HL-60/S4 (cell line): ENCODE measurements around the gene RAD51B.
"Not testable (repeated sequence)": the region's sequence is repeated elsewhere in the genome, so short reads cannot be mapped to it uniquely, and the experiment has no call there.

ENCODE experiments used
- in situ Hi-C: fragments of 300-500 bp; cut with MboI; formaldehyde crosslinking; loops from 2 replicates; pipeline ENCODE4 v1.14.3; 2022; ENCODE audit warnings: low sequenced_read_pairs

The RAD51B gene

GRCh38 chr14:67975470-67975869, 155.9 kb downstream of the RAD51B start:
- in situ Hi-C loops: no loop called here

GRCh38 chr14:67977434-67978034, 158.0 kb downstream of the RAD51B start:
- in situ Hi-C loops: no loop called here

- in situ Hi-C loops: no loop called here
Observed at GRCh38 chr14:67978749-67979148, 159.2 kb downstream of the RAD51B start.

GRCh38 chr14:67982711-67983608, 163.4 kb downstream of the RAD51B start:
- in situ Hi-C loops: no loop called here

GRCh38 chr14:67984274-67984673, 164.7 kb downstream of the RAD51B start:
- in situ Hi-C loops: no loop called here

GRCh38 chr14:67986131-67986841, 166.7 kb downstream of the RAD51B start:
- in situ Hi-C loops: no loop called here

- in situ Hi-C loops: no loop called here
Observed at GRCh38 chr14:67987606-67988005, 168.0 kb downstream of the RAD51B start.

- in situ Hi-C loops: not testable (repeated sequence)
Observed at GRCh38 chr14:67988210-67988609, 168.6 kb downstream of the RAD51B start.

- in situ Hi-C loops: no loop called here
Observed at GRCh38 chr14:67990576-67990975, 171.0 kb downstream of the RAD51B start.

GRCh38 chr14:67994531-67994930, 175.0 kb downstream of the RAD51B start:
- in situ Hi-C loops: no loop called here

GRCh38 chr14:67996235-67996634, 176.7 kb downstream of the RAD51B start:
- in situ Hi-C loops: no loop called here

- in situ Hi-C loops: no loop called here
Observed at GRCh38 chr14:67998834-67999233, 179.3 kb downstream of the RAD51B start.

- in situ Hi-C loops: no loop called here
Observed at GRCh38 chr14:67999290-67999689, 179.7 kb downstream of the RAD51B start.

- in situ Hi-C loops: no loop called here
Observed at GRCh38 chr14:67999705-68000384, 180.3 kb downstream of the RAD51B start.

- in situ Hi-C loops: no loop called here
Observed at GRCh38 chr14:68000511-68000910, 180.9 kb downstream of the RAD51B start.

GRCh38 chr14:68008491-68008890, 188.9 kb downstream of the RAD51B start:
- in situ Hi-C loops: no loop called here

- in situ Hi-C loops: no loop called here
Observed at GRCh38 chr14:68011406-68012028, 191.9 kb downstream of the RAD51B start.

GRCh38 chr14:68012871-68013270, 193.3 kb downstream of the RAD51B start:
- in situ Hi-C loops: no loop called here

- in situ Hi-C loops: no loop called here
Observed at GRCh38 chr14:68013326-68013725, 193.7 kb downstream of the RAD51B start.

GRCh38 chr14:68014771-68015170, 195.2 kb downstream of the RAD51B start:
- in situ Hi-C loops: no loop called here
